Measurements from ENCODE around the gene NT5C2.
"Not testable (repeated sequence)": the region's sequence is repeated elsewhere in the genome, so short reads cannot be mapped to it uniquely, and the experiment has no call there.

NT5C2 gene

DNA sequence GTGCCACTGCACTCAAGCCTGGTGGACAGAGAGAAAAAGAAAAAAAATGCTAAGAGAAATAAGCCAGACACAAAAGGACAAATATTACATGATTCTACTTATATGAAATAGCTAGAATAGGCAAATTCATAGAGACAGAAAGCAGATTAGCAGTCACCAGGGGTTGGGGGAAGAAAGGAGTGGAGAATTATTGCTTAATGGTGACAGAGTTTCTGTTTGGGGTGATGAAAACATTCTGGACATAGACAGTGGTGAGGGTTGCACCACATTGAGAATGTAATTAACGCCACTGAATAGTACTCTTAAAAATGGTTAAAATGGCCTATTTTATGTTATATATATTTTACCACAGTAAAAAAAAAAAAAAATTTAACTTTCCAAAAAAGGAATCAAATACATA, 6.4 kb upstream of the NT5C2 start:
- DNase-seq = no peak

GRCh38 chr10:103198648-103199047, 5.6 kb upstream of the NT5C2 start:
- no peak for DNase-seq

GRCh38 chr10:103197903-103198302, 4.8 kb upstream of the NT5C2 start:
- no peak for DNase-seq

GRCh38 chr10:103197174-103197573, 4.1 kb upstream of the NT5C2 start:
- DNase-seq = no peak

DNA sequence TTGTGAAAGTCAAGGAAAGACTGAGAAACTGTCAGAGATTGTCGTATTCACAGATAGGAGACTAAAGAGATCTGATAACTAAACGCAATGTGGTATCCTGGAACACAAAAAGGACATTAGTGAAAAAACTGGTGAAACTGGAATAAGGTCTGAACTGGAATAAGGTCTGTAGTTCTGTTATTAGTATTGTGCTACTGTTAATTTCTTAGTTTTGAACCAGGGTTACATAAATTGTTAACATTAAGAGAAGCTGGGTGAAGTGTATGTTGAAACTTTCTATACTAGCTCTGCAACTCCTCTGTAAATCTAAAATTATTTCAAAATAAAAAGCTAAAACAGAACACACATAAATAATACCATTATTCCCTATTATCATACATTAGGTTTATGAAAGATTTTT, 3.4 kb upstream of the NT5C2 start:
- no peak for DNase-seq

- DNase-seq = no peak
Observed at GRCh38 chr10:103193820-103194529, 903 bp upstream of the NT5C2 start.

DNA sequence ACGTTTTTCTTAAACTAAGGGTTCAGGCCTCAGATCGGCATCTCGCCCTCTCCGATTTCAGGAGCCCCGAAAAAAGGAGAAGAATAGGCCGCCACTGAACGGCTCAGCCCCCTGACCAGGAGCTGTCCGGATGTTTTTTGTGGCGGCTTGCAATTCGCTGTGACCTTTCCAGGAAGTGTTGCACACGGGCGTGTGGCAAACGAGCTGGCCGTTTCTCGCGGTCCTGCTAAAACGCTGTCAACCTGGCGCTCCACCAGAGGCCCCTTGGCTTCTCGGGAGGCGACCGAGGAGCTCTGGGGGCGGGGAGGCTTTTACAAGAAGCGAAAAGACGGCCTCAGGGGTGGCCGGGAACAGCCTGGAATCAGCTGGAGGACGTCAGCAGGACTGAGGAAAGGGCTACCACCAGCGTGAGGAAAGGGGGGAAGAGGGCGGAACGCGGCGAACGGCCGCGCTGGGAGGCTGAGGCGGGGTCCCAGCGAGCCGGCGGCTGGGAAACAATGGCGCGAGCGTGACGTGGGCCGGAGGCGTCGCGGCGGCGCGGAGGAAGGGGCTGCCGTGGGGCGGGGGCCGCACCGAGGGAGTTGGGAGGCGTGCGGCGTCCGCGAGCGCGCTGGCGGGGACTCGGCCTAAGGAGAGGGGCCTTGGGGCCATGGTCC, 493 bp downstream of the NT5C2 start:
- no peak for DNase-seq

DNA sequence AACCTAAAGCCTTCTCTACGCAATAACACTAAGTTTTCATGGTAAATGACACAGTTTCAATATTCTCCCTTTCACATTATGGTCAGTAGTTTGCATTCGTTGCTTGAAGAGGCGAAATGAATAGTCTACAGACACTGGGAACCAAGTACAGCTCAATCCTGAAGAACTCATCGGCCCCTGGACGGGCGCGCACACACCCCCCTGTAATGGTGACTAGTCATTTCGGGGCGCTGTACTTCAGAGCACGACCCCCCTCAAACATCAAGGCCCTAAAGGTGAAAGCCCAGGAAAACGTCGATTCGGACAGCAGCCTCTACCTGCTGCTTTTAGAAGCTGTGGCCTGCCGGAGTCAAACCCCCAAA, 1.0 kb downstream of the NT5C2 start:
- no peak for DNase-seq

DNA sequence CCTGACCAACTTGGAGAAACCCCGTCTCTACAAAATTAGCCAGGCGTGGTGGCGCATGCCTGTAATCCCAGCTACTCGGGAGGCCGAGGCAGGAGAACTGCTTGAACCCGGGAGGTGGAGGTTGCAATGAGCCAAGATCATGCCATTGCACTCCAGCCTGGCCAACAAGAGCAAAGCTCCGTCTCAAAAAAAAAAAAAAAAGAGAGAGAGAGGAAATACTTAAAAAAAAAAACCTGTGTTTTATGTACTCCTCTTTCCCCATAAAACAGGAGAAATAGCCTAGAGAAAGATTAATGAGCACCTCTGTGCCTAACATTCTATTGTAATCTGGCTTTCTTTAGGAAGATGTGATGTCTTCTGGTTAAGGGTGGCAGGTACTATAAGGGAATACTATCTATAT, 1.9 kb downstream of the NT5C2 start:
- not testable (repeated sequence) for DNase-seq

DNA sequence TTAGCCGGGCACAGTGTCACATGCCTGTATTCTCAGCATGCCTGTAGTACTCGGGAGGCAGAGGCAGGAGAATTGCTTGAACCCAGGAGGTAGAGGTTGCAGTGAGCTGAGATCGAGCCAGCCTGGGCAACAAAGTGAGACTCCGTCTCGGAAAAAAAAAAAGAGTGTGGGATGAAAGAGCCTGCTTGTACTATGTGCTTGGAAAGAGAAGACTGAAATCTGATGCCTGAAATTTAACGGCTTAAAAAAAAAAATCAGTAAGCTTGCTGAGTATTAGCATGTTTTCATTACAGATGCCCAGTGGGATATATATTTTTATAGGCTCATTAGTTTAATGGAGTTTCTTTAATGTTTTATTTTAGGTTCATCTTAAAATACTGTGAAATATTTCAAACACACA, 4.2 kb downstream of the NT5C2 start:
- peak; percentile 21 for DNase-seq

DNA sequence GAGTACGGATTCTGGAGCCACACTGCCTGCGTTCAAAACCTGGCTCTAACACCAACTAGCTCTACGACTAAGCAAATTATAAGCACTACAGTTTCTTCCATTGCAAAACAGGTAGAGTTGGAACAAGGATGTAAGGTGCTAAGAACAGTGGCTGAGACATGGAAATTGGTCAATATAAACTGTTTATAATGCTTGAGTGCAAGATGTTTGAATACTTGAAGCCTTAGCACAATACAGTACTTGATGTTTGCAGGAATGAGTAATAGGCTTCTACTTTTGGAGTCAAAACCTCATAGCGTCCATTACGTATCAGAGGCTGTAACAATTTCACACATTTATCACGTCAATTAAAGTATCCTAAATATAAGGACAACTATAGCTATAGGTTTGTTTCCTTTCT, 6.9 kb downstream of the NT5C2 start:
- no peak for DNase-seq

- DNase-seq = no peak
Observed at GRCh38 chr10:103184615-103185014, 8.5 kb downstream of the NT5C2 start.

GRCh38 chr10:103183991-103184451, 9.1 kb downstream of the NT5C2 start:
- not testable (repeated sequence) for DNase-seq

DNA sequence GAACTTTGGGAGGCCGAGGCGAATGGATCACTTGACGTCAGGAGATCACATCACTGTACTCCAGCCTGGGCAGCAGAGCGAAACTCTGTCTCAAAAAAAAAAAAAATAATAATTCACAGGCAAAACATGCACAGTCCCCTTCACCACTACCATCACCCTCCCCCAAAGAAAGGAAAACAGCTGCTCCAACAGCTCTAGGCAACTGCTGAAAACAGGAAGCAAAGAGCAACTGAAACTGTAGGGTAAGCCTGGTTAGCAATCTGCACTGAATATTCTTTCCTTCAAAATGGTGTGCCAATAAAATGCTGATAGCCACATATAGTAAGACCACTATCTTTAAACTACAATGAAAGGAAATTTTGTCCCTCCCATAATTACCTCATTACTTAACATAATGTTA, 11.8 kb downstream of the NT5C2 start:
- no peak for DNase-seq

DNA sequence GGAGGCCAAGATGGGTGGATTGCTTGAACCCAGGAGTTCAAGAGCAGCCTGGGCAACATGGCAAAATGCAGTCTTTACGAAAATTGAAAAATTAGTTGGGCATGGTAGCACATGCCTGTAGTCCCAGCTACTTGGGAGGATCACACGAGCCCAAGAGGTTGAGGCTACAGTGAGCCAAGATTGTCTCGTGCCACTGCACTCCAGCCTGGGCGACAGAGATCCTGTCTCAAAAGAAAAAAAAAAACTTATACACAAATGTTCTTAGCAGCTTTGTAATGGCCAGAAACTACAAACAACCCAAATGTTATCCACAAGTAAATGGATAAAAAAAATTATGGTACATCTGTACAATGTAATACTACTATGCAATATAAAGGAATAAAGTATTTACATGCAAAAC, 12.6 kb downstream of the NT5C2 start:
- DNase-seq = no peak

DNA sequence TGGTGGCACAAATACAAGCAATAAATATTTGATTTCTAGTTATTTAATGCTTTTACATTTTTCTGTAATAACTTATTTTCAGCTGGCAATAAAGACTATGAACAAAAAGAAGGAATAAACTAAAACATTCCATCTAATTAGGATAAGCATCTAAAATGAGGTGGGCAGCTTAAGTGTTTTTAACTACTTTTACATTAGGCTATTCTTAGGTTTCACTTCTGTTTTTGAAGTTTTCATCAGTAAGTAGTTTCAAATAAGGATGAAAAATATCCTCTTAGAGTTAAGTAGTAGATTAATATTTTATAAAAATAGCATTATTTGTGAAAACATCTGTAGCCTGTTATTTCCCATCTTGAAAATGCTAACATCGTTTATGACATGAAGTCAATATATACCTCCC, 15.9 kb downstream of the NT5C2 start:
- DNase-seq = no peak

- DNase-seq = no peak
Observed at GRCh38 chr10:103175580-103176285, 17.3 kb downstream of the NT5C2 start.

GRCh38 chr10:103174324-103174723, 18.7 kb downstream of the NT5C2 start:
- DNase-seq = not testable (repeated sequence)

DNA sequence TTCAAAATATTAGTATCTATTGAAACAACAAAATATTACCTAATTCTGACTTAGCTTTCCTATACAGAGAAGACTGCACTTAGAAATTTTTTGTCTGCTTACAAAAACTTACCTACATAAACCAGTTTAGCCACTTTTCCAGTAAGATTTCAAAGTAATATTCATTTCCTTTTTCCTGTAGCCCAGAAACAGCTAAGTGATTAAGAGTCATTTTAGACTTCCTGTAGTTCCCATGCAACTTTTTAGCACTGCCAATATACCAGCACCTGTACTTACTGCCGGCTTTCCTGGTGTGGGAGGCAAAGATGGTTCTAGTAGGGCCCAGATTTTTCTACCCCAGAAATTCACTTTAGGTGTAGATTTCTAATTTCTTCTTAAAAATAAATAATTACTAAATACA, 21.8 kb downstream of the NT5C2 start:
- DNase-seq = no peak

DNA sequence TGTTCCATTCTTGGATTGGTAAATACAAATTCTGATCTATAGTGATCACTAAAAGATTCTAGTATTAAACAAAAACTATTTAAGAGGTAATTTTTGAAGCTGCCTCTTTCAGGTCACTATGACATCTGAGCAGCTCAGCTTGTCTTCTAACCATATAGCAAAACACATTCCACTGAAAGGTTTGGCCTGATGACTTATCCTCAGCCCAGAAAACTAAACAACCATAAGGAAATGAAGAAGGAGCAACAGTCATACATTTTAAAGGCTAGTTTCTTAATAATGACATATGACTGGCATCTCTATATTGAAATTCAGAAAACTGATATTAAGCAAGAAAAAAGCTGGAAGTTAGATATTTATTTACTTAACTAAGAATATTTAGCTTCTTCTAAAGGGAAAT, 24.6 kb downstream of the NT5C2 start:
- no peak for DNase-seq

GRCh38 chr10:103167554-103167953, 25.5 kb downstream of the NT5C2 start:
- not testable (repeated sequence) for DNase-seq

DNA sequence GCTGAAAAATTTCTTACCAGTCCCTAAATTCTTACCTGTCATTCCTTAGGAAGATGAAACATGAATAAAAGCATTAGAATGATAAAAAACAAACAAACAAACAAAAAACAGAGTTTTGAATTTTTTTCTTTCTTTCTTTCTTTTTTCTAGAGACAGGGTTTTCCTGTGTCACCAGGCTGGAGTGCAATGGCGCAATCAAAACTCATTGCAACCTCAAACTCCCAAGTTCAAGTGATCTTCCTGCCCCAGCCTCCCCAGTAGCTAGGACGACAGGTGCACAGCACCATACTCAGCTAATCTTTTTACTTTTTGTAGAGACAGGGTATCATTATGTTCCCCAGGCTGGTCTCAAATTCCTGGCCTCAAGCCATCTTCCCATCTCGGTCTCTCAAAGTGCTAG, 26.5 kb downstream of the NT5C2 start:
- no peak for DNase-seq

DNA sequence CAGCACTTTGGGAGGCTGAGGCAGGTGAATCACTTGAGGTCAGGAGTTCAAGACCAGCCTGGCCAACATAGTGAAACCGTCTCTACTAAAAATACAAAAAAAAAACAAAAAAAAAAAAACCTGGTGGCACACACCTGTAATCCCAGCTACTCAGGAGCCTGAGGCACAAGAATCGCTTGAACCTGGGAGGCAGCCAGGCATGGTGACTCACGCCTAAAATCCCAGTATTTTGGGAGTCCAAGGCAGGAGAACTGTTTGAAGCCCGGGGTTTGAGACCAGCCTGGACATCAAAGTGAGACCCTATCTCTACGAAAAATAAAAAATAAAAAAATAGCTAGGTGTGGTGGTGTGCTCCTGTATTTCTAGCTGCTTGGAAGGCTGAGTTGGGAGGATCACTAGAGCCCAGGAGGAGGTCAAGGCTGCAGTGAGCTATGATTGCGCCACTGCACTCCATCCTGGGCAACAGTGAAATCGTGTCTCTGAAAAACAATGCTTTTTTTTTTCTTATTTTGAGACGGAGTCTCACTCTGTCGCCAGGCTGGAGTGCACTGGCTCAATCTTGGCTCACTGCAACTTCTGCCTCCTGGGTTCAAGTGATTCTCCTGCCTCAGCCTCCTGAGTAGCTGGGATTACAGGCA, 29.2 kb downstream of the NT5C2 start:
- DNase-seq = not testable (repeated sequence)

- DNase-seq = no peak
Observed at GRCh38 chr10:103157246-103157645, 35.8 kb downstream of the NT5C2 start.

Measured in NCI-H2171 (cell line).